Measurements from ENCODE around the gene CEMIP2. TPM values are rescaled to one million over a fixed set of nuclear protein-coding genes. Genes with fewer than 3 reads are reported as not detected.

Gene CEMIP2
- total RNA-seq, 4 donors from 2014 or later, result 10.6 to 29.9 (median 14.7) TPM

- no peak for ATAC-seq
- Histone ChIP-seq H3K27me3 (no peaks in the 10 kb centered on the region), H3K4me3 (no peak overlapping the region), H3K9me3 (no peaks in the 10 kb centered on the region), H3K4me1 (peaks cover 3 to 12% of the 10 kb centered on the region in 2 donors), H3K36me3 (peaks cover 0 to 11% of the 10 kb centered on the region in 2 donors), H3K27ac (no peak overlapping the region)
- intact Hi-C loops (cut with DNase I; ENCODE audit: low total_unique reads) (no loop called here), in situ Hi-C loops (cut with MboI; ENCODE audit: low sequenced_read_pairs in 4 of 4) (no loop called here)
- no peak for DNase-seq
- no peak for TF ChIP-seq POLR2A (IDR thresholded peaks at IDR 0.05)
- TF ChIP-seq, protein P1, sequence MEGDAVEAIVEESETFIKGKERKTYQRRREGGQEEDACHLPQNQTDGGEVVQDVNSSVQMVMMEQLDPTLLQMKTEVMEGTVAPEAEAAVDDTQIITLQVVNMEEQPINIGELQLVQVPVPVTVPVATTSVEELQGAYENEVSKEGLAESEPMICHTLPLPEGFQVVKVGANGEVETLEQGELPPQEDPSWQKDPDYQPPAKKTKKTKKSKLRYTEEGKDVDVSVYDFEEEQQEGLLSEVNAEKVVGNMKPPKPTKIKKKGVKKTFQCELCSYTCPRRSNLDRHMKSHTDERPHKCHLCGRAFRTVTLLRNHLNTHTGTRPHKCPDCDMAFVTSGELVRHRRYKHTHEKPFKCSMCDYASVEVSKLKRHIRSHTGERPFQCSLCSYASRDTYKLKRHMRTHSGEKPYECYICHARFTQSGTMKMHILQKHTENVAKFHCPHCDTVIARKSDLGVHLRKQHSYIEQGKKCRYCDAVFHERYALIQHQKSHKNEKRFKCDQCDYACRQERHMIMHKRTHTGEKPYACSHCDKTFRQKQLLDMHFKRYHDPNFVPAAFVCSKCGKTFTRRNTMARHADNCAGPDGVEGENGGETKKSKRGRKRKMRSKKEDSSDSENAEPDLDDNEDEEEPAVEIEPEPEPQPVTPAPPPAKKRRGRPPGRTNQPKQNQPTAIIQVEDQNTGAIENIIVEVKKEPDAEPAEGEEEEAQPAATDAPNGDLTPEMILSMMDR (IDR thresholded peaks at IDR 0.05 in 4 of 5, conservative IDR thresholded peaks at IDR 0.05 in 1 of 5), result no peak
These were observed 84.6 kb downstream of the CEMIP2 start for GRCh38 chr9:71683598-71684235.

- Histone ChIP-seq H3K9me3 (no peaks in the 10 kb centered on the region), H3K27me3 (no peaks in the 10 kb centered on the region), H3K4me3 (no peak overlapping the region), H3K36me3 (no peaks in the 10 kb centered on the region), H3K4me1 (peaks cover 3 to 19% of the 10 kb centered on the region in 2 donors), H3K27ac (peak overlapping the region in 1 of 4 donors; percentile 14)
- ATAC-seq, result no peak
- no peak for TF ChIP-seq POLR2A (IDR thresholded peaks at IDR 0.05)
- TF ChIP-seq, protein P1 (IDR thresholded peaks at IDR 0.05 in 4 of 5, conservative IDR thresholded peaks at IDR 0.05 in 1 of 5), result no peak
- DNase-seq, result no peak
- intact Hi-C loops (cut with DNase I; ENCODE audit: low total_unique reads), result no loop called here
- in situ Hi-C loops (cut with MboI; ENCODE audit: low sequenced_read_pairs in 4 of 4), result no loop called here
These were observed 86.5 kb downstream of the CEMIP2 start for GRCh38 chr9:71681708-71682272.

DNA sequence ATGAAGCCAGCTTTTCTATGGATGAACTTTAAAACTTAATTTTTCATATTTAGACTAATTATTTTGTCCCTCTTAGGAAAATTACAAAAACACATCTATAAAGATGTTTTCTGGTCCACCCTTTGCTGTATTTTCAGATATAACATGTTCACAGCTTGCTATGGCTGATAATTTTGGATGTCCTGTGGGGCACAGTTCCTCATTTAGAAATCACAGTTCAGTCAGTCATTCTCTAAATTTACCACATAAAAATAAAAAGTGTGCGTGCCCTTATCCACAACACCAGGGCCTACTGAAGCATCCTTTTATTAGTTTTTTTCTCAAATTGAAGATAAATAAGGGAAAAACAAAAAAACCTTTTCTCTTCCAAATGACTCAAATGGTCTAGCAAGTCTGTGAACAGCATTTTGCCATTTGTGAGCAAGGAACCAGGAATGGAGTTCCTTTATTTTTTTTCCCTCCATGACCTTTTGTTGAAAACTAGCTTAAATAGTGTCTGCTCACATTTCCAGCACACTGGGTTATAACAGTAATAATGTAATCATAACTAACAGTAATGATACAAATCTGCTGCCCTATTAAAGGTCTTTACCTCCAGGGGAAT lies 87.1 kb downstream of the CEMIP2 start:
- Histone ChIP-seq H3K27me3 (no peaks in the 10 kb centered on the region), H3K4me1 (peaks cover 3 to 19% of the 10 kb centered on the region in 2 donors), H3K9me3 (no peaks in the 10 kb centered on the region), H3K27ac (peak overlapping the region in 1 of 4 donors; percentile 14), H3K36me3 (no peaks in the 10 kb centered on the region), H3K4me3 (no peak overlapping the region)
- TF ChIP-seq, protein P1 (IDR thresholded peaks at IDR 0.05 in 4 of 5, conservative IDR thresholded peaks at IDR 0.05 in 1 of 5), result no peak
- no peak for TF ChIP-seq POLR2A (IDR thresholded peaks at IDR 0.05)
- ATAC-seq (no peak), DNase-seq (no peak)
- intact Hi-C loops (cut with DNase I; ENCODE audit: low total_unique reads), result no loop called here
- in situ Hi-C loops (cut with MboI; ENCODE audit: low sequenced_read_pairs in 4 of 4), result no loop called here

- no peak overlapping the region for H3K4me3 ChIP-seq
- no peak overlapping the region for H3K27ac ChIP-seq
- ATAC-seq, result no peak
- DNase-seq, result no peak
- intact Hi-C loops (cut with DNase I; ENCODE audit: low total_unique reads) (no loop called here), in situ Hi-C loops (cut with MboI; ENCODE audit: low sequenced_read_pairs in 4 of 4) (no loop called here)
- H3K36me3 ChIP-seq, result no peaks in the 10 kb centered on the region
- H3K9me3 ChIP-seq, result no peaks in the 10 kb centered on the region
- TF ChIP-seq, protein P1 (IDR thresholded peaks at IDR 0.05 in 4 of 5, conservative IDR thresholded peaks at IDR 0.05 in 1 of 5), result no peak
- no peak for TF ChIP-seq POLR2A (IDR thresholded peaks at IDR 0.05)
- no peaks in the 10 kb centered on the region for H3K27me3 ChIP-seq
- peaks cover 3 to 19% of the 10 kb centered on the region in 2 donors for H3K4me1 ChIP-seq
These were observed 87.9 kb downstream of the CEMIP2 start for GRCh38 chr9:71680189-71680980.
